ENCODE measurements around the gene SHF. TPM values are rescaled to one million over a fixed set of nuclear protein-coding genes. Genes with fewer than 3 reads are reported as not detected.

The SHF gene
- total and polyA plus RNA-seq, 2 of the 8 experiments (the other 6 are each of a cell fraction or from before 2014, with no cell fraction given): 13.1 to 26.7 TPM

- no peaks in the 10 kb centered on the region for H3K79me2 ChIP-seq (ENCODE audit: control insufficient read depth in 1 of 2, insufficient read depth in 2 of 2, low read length in 2 of 2)
- FAIRE-seq: no peak
- no peak overlapping the region for H2BK5ac ChIP-seq (ENCODE audit: low read depth, low read length)
- no peaks in the 10 kb centered on the region for H3K4me1 ChIP-seq (replicated peaks in 1 of 4; ENCODE audit: control insufficient read depth in 3 of 4, insufficient read depth in 4 of 4, low read length in 3 of 4)
- no peak overlapping the region for H2BK12ac ChIP-seq (ENCODE audit: low read depth, low read length)
- no peak overlapping the region for H4K91ac ChIP-seq (replicated peaks; ENCODE audit: insufficient read length, low read length)
- H2AFZ ChIP-seq (ENCODE audit: low read length): no peak overlapping the region
- ChIA-PET CTCF (ENCODE audit: partially characterized antibody) (interaction anchor here (1.0 kb wide), 1 partner anchor 31 kb away, joined by 3 read pairs; no protein-coding TSS in a partner anchor), POLR2A (ENCODE audit: partially characterized antibody) (no interaction called here)
- H2BK15ac ChIP-seq (ENCODE audit: low read length): no peak overlapping the region
- H3K9ac ChIP-seq (replicated peaks in 1 of 4; ENCODE audit: extremely low read depth in 1 of 4, low read depth in 3 of 4, low read length in 3 of 4): no peak overlapping the region
- H2BK120ac ChIP-seq (replicated peaks; ENCODE audit: low read depth, low read length): no peak overlapping the region
- no peak overlapping the region for H2BK20ac ChIP-seq (ENCODE audit: low read length)
- H3K36me3 ChIP-seq (ENCODE audit: control insufficient read depth in 2 of 4, insufficient read depth in 4 of 4, low read length in 3 of 4): no peaks in the 10 kb centered on the region
- H3K27me3 ChIP-seq (replicated peaks in 1 of 4; ENCODE audit: control insufficient read depth in 3 of 4, extremely low read depth in 1 of 4, insufficient read depth in 3 of 4, low read length in 3 of 4): no peaks in the 10 kb centered on the region
- H4K20me1 ChIP-seq (replicated peaks in 1 of 2; ENCODE audit: control insufficient read depth in 1 of 2, insufficient read depth in 2 of 2, low read length in 2 of 2): no peaks in the 10 kb centered on the region
- H4K5ac ChIP-seq (ENCODE audit: insufficient read length, low read depth, low read length): no peak overlapping the region
- H3K4me2 ChIP-seq (ENCODE audit: insufficient read depth in 1 of 2, low read depth in 2 of 2, low read length in 2 of 2): no peak overlapping the region
- H2AK5ac ChIP-seq (ENCODE audit: low read depth, low read length): no peak overlapping the region
- peaks cover 7 to 31% of the 10 kb centered on the region in 2 experiments; a peak in 3 of 4 replicates for H3K9me3 ChIP-seq (ENCODE audit: insufficient read depth in 2 of 2, low read depth in 1 of 2, low read length in 1 of 2)
- no peak overlapping the region for H3K56ac ChIP-seq (replicated peaks; ENCODE audit: insufficient read length, low read depth, low read length)
- 74% methylated on average over 10 of the region's 11 CpGs; no CpG with 5 or more reads in 1 of the 2 experiments for WGBS, 2 experiments (ENCODE audit: extremely low coverage in 1 of 2, insufficient coverage in 1 of 2, insufficient read length in 1 of 2, insufficient replicate concordance in 2 of 2, low coverage in 1 of 2, low lambda C conversion rate in 2 of 2, missing lambda C conversion rate in 1 of 2)
- H3K27ac ChIP-seq (ENCODE audit: low read depth, low read length): no peak overlapping the region
- no peaks in the 10 kb centered on the region for H3K23me2 ChIP-seq (ENCODE audit: low read depth, low read length)
- H3K4me3 ChIP-seq (ENCODE audit: extremely low read depth in 1 of 4, insufficient read depth in 2 of 4, low read depth in 3 of 4, low read length in 4 of 4): no peak overlapping the region
- DNase-seq (ENCODE audit: low read depth in 1 of 2, low spot score in 2 of 2): no peak
- H3K4ac ChIP-seq (replicated peaks; ENCODE audit: insufficient read length, low read depth, low read length): no peak overlapping the region
- no peak overlapping the region for H3K14ac ChIP-seq (ENCODE audit: insufficient read length)
- no peak overlapping the region for H3K18ac ChIP-seq (ENCODE audit: extremely low read depth, low read length)
- H3K23ac ChIP-seq (ENCODE audit: insufficient read length): no peak overlapping the region
- no peak overlapping the region for H4K8ac ChIP-seq (ENCODE audit: extremely low read depth, insufficient read depth, low read length)
- no peaks in the 10 kb centered on the region for H3K79me1 ChIP-seq (ENCODE audit: low read depth, low read length)
- TF ChIP-seq POU5F1 (IDR thresholded peaks at IDR 0.05; ENCODE audit: low read depth, low read length) (no peak), RAD21 (IDR thresholded peaks at IDR 0.05 in 1 of 2, conservative IDR thresholded peaks at IDR 0.05 in 1 of 2; ENCODE audit: low read depth in 2 of 2, low read length in 2 of 2) (no peak), HDAC6 (IDR thresholded peaks at IDR 0.05; ENCODE audit: low read depth, low read length) (no peak), PHF8 (conservative IDR thresholded peaks at IDR 0.05; ENCODE audit: low read depth, low read length) (no peak), CTBP2 (IDR thresholded peaks at IDR 0.05; ENCODE audit: borderline replicate concordance, insufficient read depth, insufficient read length, low read length) (no peak), KDM5A (IDR thresholded peaks at IDR 0.05; ENCODE audit: low read length) (no peak), NRF1 (IDR thresholded peaks at IDR 0.05; ENCODE audit: low read depth, low read length) (no peak), CEBPB (IDR thresholded peaks at IDR 0.05; ENCODE audit: low read depth, low read length) (no peak), CHD2 (IDR thresholded peaks at IDR 0.05; ENCODE audit: low read length) (no peak), KDM4A (IDR thresholded peaks at IDR 0.05; ENCODE audit: low read depth, low read length, severe bottlenecking) (no peak)
These were observed 46.9 kb upstream of the SHF start for GRCh38 chr15:45234562-45235235.
